OCI-LY7 (cell line): ENCODE results near the gene PRKAR2A.

Source experiments
- CTCF ChIP-seq: fragments of 200-600 bp; sonication (generic); conservative IDR thresholded peaks from 2 replicates; pipeline ENCODE4 v1.5.1; 2014; ENCODE audit warnings: mild to moderate bottlenecking, antibody characterized with exemption, low read length, moderate library complexity, mixed read lengths
- EZH2phosphoT487 ChIP-seq: fragments of 200-600 bp; sonication (generic); IDR thresholded peaks from 2 replicates; pipeline ENCODE4 v1.6.1; 2018; ENCODE audit warnings: low read depth, borderline replicate concordance, mild to moderate bottlenecking, mixed run types, antibody characterized with exemption, low read length, moderate library complexity, mixed read lengths

GRCh38 chr3:48700731-48701405 lies 146.8 kb downstream of the PRKAR2A start:
- no peak for TF ChIP-seq CTCF
- no peak for TF ChIP-seq EZH2phosphoT487
